IMR-90 (cell line): ENCODE data around the gene P4HA3. TPM values are rescaled to one million over a fixed set of nuclear protein-coding genes. Genes with fewer than 3 reads are reported as not detected.

ENCODE experiments used
- ATAC-seq: fragments of 200-7000 bp; cut with Tn5 transposase; 2 replicates; pipeline ENCODE4 v1.9.1; 2020; ENCODE audit warnings: low read depth, mild to moderate bottlenecking, moderate library complexity
- BruUV-seq: library from RNA; stranded (reverse); fragments of 400-500 nt; replicated peaks from 2 replicates; lab custom pipeline; 2021; lab: Mats Ljungman, UMichigan
- CTCF ChIA-PET: fragments of 300-600 bp; formaldehyde crosslinking; extraction: SDS; loops from one replicate; lab custom pipeline; 2021; ENCODE audit warnings: antibody characterized with exemption; lab: Yijun Ruan, JAX
- POLR2A ChIA-PET: fragments of 300-600 bp; sonication (Branson Sonifier 250); formaldehyde crosslinking; loops from one replicate; lab custom pipeline; 2022; ENCODE audit warnings: antibody characterized with exemption; ENCODE audit not compliant: unreplicated experiment; lab: Charles Lee
- DNase-seq: peaks from one replicate; pipeline ENCODE4 v3.0.0; 2013
- H2AFZ ChIP-seq: replicated peaks from 2 replicates; pipeline ENCODE3; 2013; ENCODE audit warnings: low read length, mild to moderate bottlenecking; ENCODE audit not compliant: poor library complexity
- H2AK5ac ChIP-seq: 2 replicates; pipeline ENCODE4 v1.6.1; 2013; ENCODE audit warnings: low read depth, low read length, inconsistent platforms
- H2AK9ac ChIP-seq: replicated peaks from 2 replicates; pipeline ENCODE3; 2013; ENCODE audit warnings: mild to moderate bottlenecking, low read depth, low read length, moderate library complexity; ENCODE audit not compliant: poor library complexity
- H2BK120ac ChIP-seq: 2 replicates; pipeline ENCODE4 v1.6.1; 2013; ENCODE audit warnings: low read depth, low read length, inconsistent platforms
- H2BK15ac ChIP-seq: 3 replicates; pipeline ENCODE4 v1.6.1; 2013; ENCODE audit warnings: low read depth, low read length, inconsistent platforms
- H2BK20ac ChIP-seq: 2 replicates; pipeline ENCODE4 v1.6.1; 2013; ENCODE audit warnings: low read depth, mild to moderate bottlenecking, inconsistent platforms, low read length, moderate library complexity
- H2BK5ac ChIP-seq: 2 replicates; pipeline ENCODE4 v1.6.1; 2013; ENCODE audit warnings: mild to moderate bottlenecking, low read depth, low read length, inconsistent platforms; ENCODE audit not compliant: poor library complexity, severe bottlenecking
- H3K14ac ChIP-seq: replicated peaks from 2 replicates; pipeline ENCODE4 v1.6.1; 2013; ENCODE audit warnings: low read depth, low read length, inconsistent platforms
- H3K18ac ChIP-seq: 2 replicates; pipeline ENCODE4 v1.6.1; 2013; ENCODE audit warnings: low read depth, low read length, control low read depth
- H3K23ac ChIP-seq: 2 replicates; pipeline ENCODE4 v1.6.1; 2013; ENCODE audit warnings: low read depth, low read length, inconsistent platforms
- H3K27ac ChIP-seq: 2 replicates; pipeline ENCODE4 v1.5.1; 2013; ENCODE audit warnings: mild to moderate bottlenecking, control low read depth, low read length; ENCODE audit not compliant: insufficient read depth
- H3K27me3 ChIP-seq: 2 replicates; pipeline ENCODE4 v1.6.1; 2013; ENCODE audit warnings: low read length; ENCODE audit not compliant: control insufficient read depth, insufficient read depth
- H3K36me3 ChIP-seq: 2 replicates; pipeline ENCODE4 v1.6.1; 2013; ENCODE audit warnings: low read length, mixed read lengths; ENCODE audit not compliant: control insufficient read depth, insufficient read depth
- H3K4ac ChIP-seq: 2 replicates; pipeline ENCODE4 v1.6.1; 2013; ENCODE audit warnings: low read depth, low read length, inconsistent platforms
- H3K4me1 ChIP-seq: 2 replicates; pipeline ENCODE4 v1.6.1; 2013; ENCODE audit warnings: low read length, mixed read lengths; ENCODE audit not compliant: control insufficient read depth, insufficient read depth
- H3K4me2 ChIP-seq: 2 replicates; pipeline ENCODE4 v1.6.1; 2013; ENCODE audit warnings: low read depth, mild to moderate bottlenecking, control low read depth, low read length, moderate library complexity
- H3K4me3 ChIP-seq: 2 replicates; pipeline ENCODE4 v1.5.1; 2013; ENCODE audit warnings: low read depth, mild to moderate bottlenecking, control low read depth, low read length, moderate library complexity; ENCODE audit not compliant: insufficient read depth
- H3K56ac ChIP-seq: 2 replicates; pipeline ENCODE4 v1.6.1; 2013; ENCODE audit warnings: low read length, inconsistent platforms; ENCODE audit not compliant: insufficient read depth; ENCODE audit errors: extremely low read depth
- H3K79me1 ChIP-seq, 2 experiments: 2 replicates each; pipeline ENCODE4 v1.6.1; 2013; ENCODE audit warnings: low read length in 2 of 2, inconsistent platforms in 1 of 2, low read depth in 1 of 2
- H3K9ac ChIP-seq: 2 replicates; pipeline ENCODE4 v1.6.1; 2013; ENCODE audit warnings: low read depth, low read length, control low read depth
- H3K9me1 ChIP-seq: 2 replicates; pipeline ENCODE4 v1.6.1; 2013; ENCODE audit warnings: low read length, inconsistent platforms; ENCODE audit not compliant: insufficient read depth
- H3K9me3 ChIP-seq: 2 replicates; pipeline ENCODE4 v1.6.1; 2013; ENCODE audit warnings: low read length; ENCODE audit not compliant: control insufficient read depth, insufficient read depth
- H4K20me1 ChIP-seq: 2 replicates; pipeline ENCODE4 v1.6.1; 2013; ENCODE audit warnings: low read length, inconsistent platforms; ENCODE audit not compliant: insufficient read depth
- H4K5ac ChIP-seq: 2 replicates; pipeline ENCODE4 v1.6.1; 2013; ENCODE audit warnings: mild to moderate bottlenecking, low read depth, low read length, control low read depth
- H4K8ac ChIP-seq, 2 experiments: 2 replicates each; pipeline ENCODE4 v1.6.1; 2013; ENCODE audit warnings: low read depth in 2 of 2, low read length in 2 of 2, control low read depth in 1 of 2, inconsistent platforms in 1 of 2
- H4K91ac ChIP-seq: 2 replicates; pipeline ENCODE4 v1.6.1; 2013; ENCODE audit warnings: low read depth, low read length, inconsistent platforms; ENCODE audit not compliant: insufficient read depth
- BHLHE40 ChIP-seq: fragments of 150-350 bp; IDR thresholded peaks from 2 replicates; pipeline ENCODE4 v1.6.1; 2016; ENCODE audit warnings: mild to moderate bottlenecking, low read depth, low read length
- CEBPB ChIP-seq: IDR thresholded peaks from 2 replicates; pipeline ENCODE4 v1.6.1; 2012; ENCODE audit warnings: low read depth, low read length, improper control_type of control experiment
- ELK1 ChIP-seq: fragments of 150-350 bp; IDR thresholded peaks from 2 replicates; pipeline ENCODE4 v1.6.1; 2016; ENCODE audit warnings: low read depth, mild to moderate bottlenecking, low read length, moderate library complexity, borderline replicate concordance
- FOS ChIP-seq: fragments of 150-350 bp; IDR thresholded peaks from 2 replicates; pipeline ENCODE4 v1.6.1; 2016; ENCODE audit warnings: low read depth, low read length
- MAFK ChIP-seq: IDR thresholded peaks from 2 replicates; pipeline ENCODE4 v1.6.1; 2012; ENCODE audit warnings: low read depth, low read length, improper control_type of control experiment
- MXI1 ChIP-seq: IDR thresholded peaks from 2 replicates; pipeline ENCODE4 v1.6.1; 2012; ENCODE audit warnings: low read depth, mild to moderate bottlenecking, low read length, moderate library complexity, borderline replicate concordance
- NFE2L2 ChIP-seq: fragments of 150-350 bp; IDR thresholded peaks from 2 replicates; pipeline ENCODE4 v1.6.1; 2016; ENCODE audit warnings: low read depth, mild to moderate bottlenecking, low read length
- RAD21 ChIP-seq: IDR thresholded peaks from 2 replicates; pipeline ENCODE4 v1.6.1; 2012; ENCODE audit warnings: low read length, improper control_type of control experiment
- RFX5 ChIP-seq: IDR thresholded peaks from 2 replicates; pipeline ENCODE4 v1.8.0; 2012; ENCODE audit warnings: low read depth, mild to moderate bottlenecking, low read length, moderate library complexity
- WGBS, 2 experiments: methylation state at CpG; one replicate each; pipeline versions ENCODE4 v1.1.5 to v1.1.7; 2013; ENCODE audit warnings: missing lambda C conversion rate in 2 of 2; ENCODE audit not compliant: insufficient read length in 1 of 2; ENCODE audit errors: extremely low coverage in 2 of 2; 5-methylcytosine and 5-hydroxymethylcytosine counted together
- dilution Hi-C: fragments of 300-500 bp; cut with HindIII; formaldehyde crosslinking; loops from one replicate; pipeline ENCODE4 v1.14.3; 2018; ENCODE audit warnings: low sequenced_read_pairs; ENCODE audit not compliant: unreplicated experiment
- in situ Hi-C: fragments of 300-500 bp; cut with MboI; formaldehyde crosslinking; loops from 3 replicates; pipeline ENCODE4 v1.14.3; 2019; ENCODE audit warnings: low sequenced_read_pairs, inconsistent platforms, mixed read lengths
- intact Hi-C: fragments of 100-400 bp; cut with micrococcal nuclease; formaldehyde crosslinking; loops from 2 replicates; pipeline ENCODE4 v1.10.0; 2022
- polyA plus RNA-seq, 3 experiments: library from polyadenylated mRNA; depleted of rRNA; stranded (reverse); fragments of >200 nt; gene quantifications; 2 replicates each; pipeline ENCODE4 v1.2.3, GENCODE V29; 2012; ENCODE audit warnings: low replicate concordance in 1 of 3
- total RNA-seq: library from RNA; depleted of rRNA; stranded (reverse); fragments of >200 nt; gene quantifications from 2 replicates; pipeline ENCODE4 v1.2.3, GENCODE V29; 2012

The P4HA3 gene
- total and polyA plus RNA-seq, 2 of the 4 experiments (the other 2 are of a cell fraction) = 2.9 to 5.7 TPM

DNA sequence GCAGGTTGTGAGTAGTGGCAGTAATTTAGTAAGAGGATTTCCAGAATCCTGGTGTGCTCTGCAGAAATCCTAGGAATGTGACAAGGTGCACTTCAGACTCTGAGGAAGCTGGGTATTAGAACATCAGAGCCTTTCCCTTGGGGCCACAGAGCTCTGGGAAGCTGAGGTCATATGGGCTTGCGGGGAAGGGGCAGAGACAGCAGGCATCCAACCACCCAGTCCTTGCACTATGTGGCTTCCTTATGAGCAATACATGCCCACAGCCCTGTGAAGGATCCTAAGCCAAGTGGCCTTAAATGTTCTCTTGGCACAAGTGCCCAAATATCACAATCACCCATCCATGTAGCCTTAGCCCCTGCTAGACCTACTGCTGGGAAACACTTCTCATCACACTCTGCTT lies 46.2 kb downstream of the P4HA3 start:
- in situ Hi-C loops (loop anchor here (10.0 kb wide), 1 partner anchor 60 kb away; no protein-coding TSS in a partner anchor), dilution Hi-C loops (no loop called here), intact Hi-C loops (no loop called here)
- Histone ChIP-seq H4K20me1 (no peaks in the 10 kb centered on the region), H3K27me3 (no peaks in the 10 kb centered on the region), H3K4me3 (no peak overlapping the region), H2BK5ac (no peak overlapping the region), H3K4ac (no peak overlapping the region), H2AK9ac (no peak overlapping the region), H3K18ac (0 out of 2 replicates have a peak overlapping the region, but pooled peaks have one; percentile 9), H4K8ac (no peak overlapping the region), H3K36me3 (peaks cover 17% of the 10 kb centered on the region), H2AK5ac (peak overlapping the region; percentile 15), H3K79me1 (no peaks in the 10 kb centered on the region), H4K5ac (no peak overlapping the region), H2AFZ (no peak overlapping the region), H2BK20ac (peak overlapping the region; percentile 1; the same call in 1 of the 2 replicates), H2BK15ac (0 out of 3 replicates have a peak overlapping the region, but pooled peaks have one; percentile 7), H3K9me1 (peaks cover 18% of the 10 kb centered on the region; the same call in 1 of the 2 replicates), H3K14ac (no peak overlapping the region), H3K27ac (no peak overlapping the region), H3K56ac (no peak overlapping the region), H3K4me2 (no peak overlapping the region), H3K9me3 (no peaks in the 10 kb centered on the region), H3K4me1 (peaks cover 12% of the 10 kb centered on the region), H3K23ac (no peak overlapping the region), H2BK120ac (no peak overlapping the region), H3K9ac (no peak overlapping the region), H4K91ac (no peak overlapping the region; the same call in 1 of the 2 replicates)
- BruUV-seq = no TSS peak
- POLR2A ChIA-PET = no interaction called here
- TF ChIP-seq CEBPB (no peak), MXI1 (no peak), BHLHE40 (no peak), RFX5 (no peak), NFE2L2 (no peak), RAD21 (no peak), MAFK (no peak), ELK1 (no peak), FOS (no peak)
- CTCF ChIA-PET = no interaction called here
- DNase-seq (no peak), ATAC-seq (no peak)
- no CpG with 5 or more reads among the region's 1 CpG for WGBS, 2 experiments
